GM12864 (cell line): ENCODE measurements around the gene EIF1AD.
A peak's percentile ranks its signal among the peaks of the same experiment; 100 is the strongest.

Source experiments
- DNase-seq: peaks from one replicate; pipeline ENCODE4 v3.0.0-alpha.2; 2011; ENCODE audit warnings: low read depth
- H3K4me3 ChIP-seq: 2 replicates; pipeline ENCODE4 v1.5.1; 2011; ENCODE audit warnings: mild to moderate bottlenecking, low read depth, low read length, control low read depth
- CTCF ChIP-seq: IDR thresholded peaks from 2 replicates; pipeline ENCODE4 v1.5.1; 2011; ENCODE audit warnings: low read depth, mild to moderate bottlenecking, moderate library complexity, low read length, control low read depth, inconsistent platforms; ENCODE audit errors: missing control alignments

Gene EIF1AD

GRCh38 chr11:66008468-66009101, 6.6 kb upstream of the EIF1AD start:
- no peak overlapping the region for H3K4me3 ChIP-seq
- DNase-seq: no peak
- no peak for TF ChIP-seq CTCF

- TF ChIP-seq CTCF: no peak
- no peak for DNase-seq
- H3K4me3 ChIP-seq: no peak overlapping the region
Measured at GRCh38 chr11:66008095-66008467, 6.1 kb upstream of the EIF1AD start.

GRCh38 chr11:66007201-66007634, 5.3 kb upstream of the EIF1AD start:
- H3K4me3 ChIP-seq: no peak overlapping the region
- no peak for TF ChIP-seq CTCF
- no peak for DNase-seq

GRCh38 chr11:66006891-66007176, 4.9 kb upstream of the EIF1AD start:
- no peak for TF ChIP-seq CTCF
- DNase-seq: no peak
- H3K4me3 ChIP-seq: no peak overlapping the region

GRCh38 chr11:66006134-66006890, 4.4 kb upstream of the EIF1AD start:
- H3K4me3 ChIP-seq: no peak overlapping the region
- TF ChIP-seq CTCF: no peak
- no peak for DNase-seq

- no peak overlapping the region for H3K4me3 ChIP-seq
- TF ChIP-seq CTCF: no peak
- no peak for DNase-seq
Measured at GRCh38 chr11:66004186-66004585, 2.2 kb upstream of the EIF1AD start.

- no peak for TF ChIP-seq CTCF
- no peak for DNase-seq
- peak overlapping the region; percentile 78 for H3K4me3 ChIP-seq
Measured at GRCh38 chr11:66003291-66003690, 1.3 kb upstream of the EIF1AD start.
